Calu3 (cell line): Measurements from ENCODE around the gene SNAP91. TPM values are rescaled to one million over a fixed set of nuclear protein-coding genes. Genes with fewer than 3 reads are reported as not detected.
A peak's percentile ranks its signal among the peaks of the same experiment; 100 is the strongest.
"Not testable (repeated sequence)": the region's sequence is repeated elsewhere in the genome, so short reads cannot be mapped to it uniquely, and the experiment has no call there.

Experiments
- BruUV-seq: library from RNA; stranded (reverse); fragments of 400-500 nt; replicated peaks from 2 replicates; lab custom pipeline; 2021; lab: Mats Ljungman, UMichigan
- CTCF ChIA-PET: fragments of 300-600 bp; sonication (Branson Sonifier 250); formaldehyde crosslinking; loops from one replicate; lab custom pipeline; 2022; ENCODE audit warnings: antibody characterized with exemption; lab: Charles Lee
- DNase-seq: peaks from one replicate; pipeline ENCODE4 v3.0.0; 2022
- H3K27ac Mint-ChIP-seq: one replicate; pipeline ENCODE4 v1.8.0; 2022; ENCODE audit warnings: mixed read lengths; ENCODE audit not compliant: unreplicated experiment
- H3K27me3 Mint-ChIP-seq: one replicate; pipeline ENCODE4 v1.8.0; 2022; ENCODE audit warnings: mixed read lengths; ENCODE audit not compliant: unreplicated experiment
- H3K36me3 Mint-ChIP-seq: one replicate; pipeline ENCODE4 v1.8.0; 2022; ENCODE audit warnings: mild to moderate bottlenecking, moderate library complexity, mixed read lengths; ENCODE audit not compliant: insufficient read depth, unreplicated experiment
- H3K4me1 Mint-ChIP-seq: one replicate; pipeline ENCODE4 v1.8.0; 2022; ENCODE audit warnings: mild to moderate bottlenecking, low read depth, mixed read lengths; ENCODE audit not compliant: unreplicated experiment
- H3K4me3 Mint-ChIP-seq: one replicate; pipeline ENCODE4 v1.8.0; 2022; ENCODE audit warnings: mild to moderate bottlenecking, low read depth, moderate library complexity, mixed read lengths; ENCODE audit not compliant: unreplicated experiment
- H3K9me3 Mint-ChIP-seq: one replicate; pipeline ENCODE4 v1.8.0; 2022; ENCODE audit warnings: low read depth, mixed read lengths; ENCODE audit not compliant: unreplicated experiment
- intact Hi-C: fragments of 100-400 bp; cut with micrococcal nuclease; formaldehyde crosslinking; loops from one replicate; pipeline ENCODE4 v1.10.0; 2022; ENCODE audit not compliant: unreplicated experiment
- total RNA-seq: library from RNA; stranded (reverse); gene quantifications from 2 replicates; pipeline ENCODE4 v1.2.3, GENCODE V29; 2022
- TF ChIP-seq, protein P1 (sequence below): fragments of 200-600 bp; IDR thresholded peaks from one replicate; pipeline ENCODE4 v1.8.0; 2022; ENCODE audit warnings: antibody characterized with exemption; ENCODE audit not compliant: unreplicated experiment

The SNAP91 gene
- total RNA-seq, 1 experiment from 2014 or later: not detected

DNA sequence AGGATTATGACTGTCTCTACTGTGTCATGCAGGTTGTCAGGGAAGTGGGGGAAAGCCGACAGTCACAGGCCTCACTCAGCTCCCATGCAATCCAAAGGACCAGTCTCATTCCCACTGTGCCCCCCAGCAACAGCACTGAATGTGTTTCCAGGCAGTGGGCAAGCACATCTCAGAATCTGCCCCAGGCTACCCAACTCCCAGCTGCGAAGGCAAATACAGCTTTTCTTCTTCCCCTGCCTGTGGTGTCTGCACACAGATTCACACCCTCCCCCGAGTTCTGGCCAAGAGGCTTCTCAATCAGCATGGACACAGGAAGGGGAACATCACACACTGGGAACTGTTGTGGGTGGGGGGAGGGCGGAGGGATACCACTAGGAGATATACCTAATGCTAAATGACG is 75.3 kb downstream of the SNAP91 start:
- no peaks in the 10 kb centered on the region for H3K27me3 Mint-ChIP-seq
- no peaks in the 10 kb centered on the region for H3K4me1 Mint-ChIP-seq
- no peaks in the 10 kb centered on the region for H3K36me3 Mint-ChIP-seq
- intact Hi-C loops: no loop called here
- TF ChIP-seq, protein P1, sequence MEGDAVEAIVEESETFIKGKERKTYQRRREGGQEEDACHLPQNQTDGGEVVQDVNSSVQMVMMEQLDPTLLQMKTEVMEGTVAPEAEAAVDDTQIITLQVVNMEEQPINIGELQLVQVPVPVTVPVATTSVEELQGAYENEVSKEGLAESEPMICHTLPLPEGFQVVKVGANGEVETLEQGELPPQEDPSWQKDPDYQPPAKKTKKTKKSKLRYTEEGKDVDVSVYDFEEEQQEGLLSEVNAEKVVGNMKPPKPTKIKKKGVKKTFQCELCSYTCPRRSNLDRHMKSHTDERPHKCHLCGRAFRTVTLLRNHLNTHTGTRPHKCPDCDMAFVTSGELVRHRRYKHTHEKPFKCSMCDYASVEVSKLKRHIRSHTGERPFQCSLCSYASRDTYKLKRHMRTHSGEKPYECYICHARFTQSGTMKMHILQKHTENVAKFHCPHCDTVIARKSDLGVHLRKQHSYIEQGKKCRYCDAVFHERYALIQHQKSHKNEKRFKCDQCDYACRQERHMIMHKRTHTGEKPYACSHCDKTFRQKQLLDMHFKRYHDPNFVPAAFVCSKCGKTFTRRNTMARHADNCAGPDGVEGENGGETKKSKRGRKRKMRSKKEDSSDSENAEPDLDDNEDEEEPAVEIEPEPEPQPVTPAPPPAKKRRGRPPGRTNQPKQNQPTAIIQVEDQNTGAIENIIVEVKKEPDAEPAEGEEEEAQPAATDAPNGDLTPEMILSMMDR: no peak
- no peak overlapping the region for H3K27ac Mint-ChIP-seq
- H3K9me3 Mint-ChIP-seq: no peaks in the 10 kb centered on the region
- H3K4me3 Mint-ChIP-seq: no peak overlapping the region
- BruUV-seq: no TSS peak
- CTCF ChIA-PET: no interaction called here
- DNase-seq: no peak

DNA sequence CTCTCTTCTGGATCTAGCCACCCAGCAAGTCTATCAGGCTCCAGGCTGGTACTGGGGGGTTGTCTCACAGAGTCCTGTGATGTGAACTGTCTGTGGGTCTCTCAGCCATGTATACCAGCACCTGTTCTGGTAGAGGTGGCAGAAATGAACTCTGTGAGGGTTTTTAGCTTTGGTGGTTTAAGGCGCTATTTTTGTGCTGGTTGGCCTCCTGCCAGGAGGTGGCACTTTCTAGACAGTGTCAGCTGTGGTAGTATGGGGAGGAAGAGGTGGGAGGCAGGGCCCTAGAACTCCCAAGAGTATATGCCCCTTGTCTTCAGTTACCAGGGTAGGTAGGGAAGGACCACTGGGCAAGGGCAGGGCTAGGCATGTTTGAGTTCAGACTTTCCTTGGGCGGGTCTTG is 75.8 kb downstream of the SNAP91 start:
- no peak overlapping the region for H3K27ac Mint-ChIP-seq
- H3K4me3 Mint-ChIP-seq: no peak overlapping the region
- H3K36me3 Mint-ChIP-seq: no peaks in the 10 kb centered on the region
- no TSS peak for BruUV-seq
- intact Hi-C loops: no loop called here
- H3K9me3 Mint-ChIP-seq: no peaks in the 10 kb centered on the region
- no peaks in the 10 kb centered on the region for H3K27me3 Mint-ChIP-seq
- no peak for DNase-seq
- no peaks in the 10 kb centered on the region for H3K4me1 Mint-ChIP-seq
- TF ChIP-seq, protein P1: no peak
- CTCF ChIA-PET: no interaction called here

DNA sequence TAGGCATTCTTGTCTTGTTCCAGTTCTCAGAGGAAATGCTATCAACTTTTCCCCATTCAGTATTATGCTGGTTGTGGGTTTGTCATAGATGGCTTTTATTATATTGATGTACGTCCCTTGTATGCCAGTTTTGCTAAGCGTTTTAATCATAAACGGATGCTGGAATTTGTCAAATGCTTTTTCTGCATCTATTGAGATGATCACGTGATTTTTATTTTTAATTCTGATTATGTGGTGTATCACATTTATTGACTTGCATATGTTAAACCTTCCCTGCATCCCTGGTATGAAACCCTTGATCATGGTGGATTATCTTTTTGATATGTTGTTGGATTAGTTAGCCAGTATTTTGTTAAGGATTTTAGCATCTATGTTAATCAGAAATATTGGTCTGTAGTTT is 79.0 kb downstream of the SNAP91 start:
- DNase-seq, BruUV-seq, intact Hi-C loops, H3K36me3 Mint-ChIP-seq, H3K4me1 Mint-ChIP-seq, H3K27ac Mint-ChIP-seq, H3K4me3 Mint-ChIP-seq, H3K9me3 Mint-ChIP-seq, H3K27me3 Mint-ChIP-seq, CTCF ChIA-PET: not testable (repeated sequence)

DNA sequence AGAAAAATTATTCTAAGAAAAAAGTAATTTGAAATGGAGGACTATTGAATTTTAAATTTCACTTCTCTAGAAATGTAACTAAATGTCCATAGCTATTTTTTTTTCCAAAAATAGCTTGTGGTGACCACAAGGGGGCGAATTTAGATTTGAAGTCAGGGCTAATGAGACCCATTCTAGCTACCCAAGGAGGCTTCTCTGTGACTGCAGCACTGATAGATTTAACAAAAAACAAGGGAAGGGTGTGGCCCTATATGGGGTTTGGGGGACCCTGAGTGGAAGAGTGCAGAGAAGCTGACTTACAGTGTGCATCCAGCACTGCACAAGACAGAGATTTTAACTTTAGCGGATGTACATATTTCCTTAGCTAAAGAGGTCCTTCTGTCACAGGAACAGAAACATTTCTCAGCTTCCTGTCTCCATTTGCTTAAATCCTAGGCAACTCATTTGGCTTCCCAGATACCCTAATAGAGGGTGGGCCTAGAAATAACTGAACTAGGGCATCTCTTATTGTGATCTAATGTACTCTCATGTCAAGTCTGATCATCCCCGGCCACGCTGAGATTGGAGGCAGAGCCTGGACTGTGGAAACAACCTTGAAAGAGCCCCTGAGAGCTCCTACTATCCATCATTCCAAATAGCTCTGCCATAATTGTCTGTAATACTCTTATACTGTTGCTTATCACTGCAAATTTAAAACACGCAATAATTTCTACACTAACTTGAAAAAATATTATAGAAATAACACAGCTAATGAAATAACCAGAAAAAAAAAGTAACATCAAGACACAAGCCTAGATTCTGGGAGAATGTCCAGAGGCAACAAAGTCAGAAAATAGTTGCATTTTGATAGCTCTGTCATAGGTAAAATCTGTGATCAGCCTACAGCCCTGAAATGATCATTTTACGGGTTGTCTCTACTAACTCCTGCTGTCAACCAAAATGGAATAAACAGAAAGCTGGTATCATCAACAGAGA is 93.6 kb downstream of the SNAP91 start:
- no peak overlapping the region for H3K27ac Mint-ChIP-seq
- H3K27me3 Mint-ChIP-seq: no peaks in the 10 kb centered on the region
- BruUV-seq: no TSS peak
- intact Hi-C loops: loop anchor here (1.0 kb wide), 1 partner anchor 605 kb away; no protein-coding TSS in a partner anchor
- TF ChIP-seq, protein P1: peak; percentile 55
- H3K4me3 Mint-ChIP-seq: no peak overlapping the region
- no peaks in the 10 kb centered on the region for H3K9me3 Mint-ChIP-seq
- CTCF ChIA-PET: interaction anchor here (0.8 to 1.1 kb wide), 4 partner anchors 19 to 1510 kb away, joined by 3 to 5 read pairs (median 3); partner anchors contain the start of genes CEP162 and CYB5R4
- H3K36me3 Mint-ChIP-seq: no peaks in the 10 kb centered on the region
- peak; percentile 13 for DNase-seq
- no peaks in the 10 kb centered on the region for H3K4me1 Mint-ChIP-seq
